Upper lobe of right lung (tissue), 1 donor: ENCODE results near the gene IGSF21. TPM values are rescaled to one million over a fixed set of nuclear protein-coding genes. Genes with fewer than 3 reads are reported as not detected.

ENCODE experiments used
- ATAC-seq: fragments of 200-7000 bp; cut with Tn5 transposase; one replicate; pipeline ENCODE4 v1.9.1; 2020; ENCODE audit warnings: mild to moderate bottlenecking, moderate library complexity
- DNase-seq: peaks from one replicate; pipeline ENCODE4 v3.0.0-alpha.2; 2020
- H3K27ac ChIP-seq: fragments of 200-600 bp; one replicate; pipeline ENCODE4 v1.8.0; 2022
- H3K27me3 ChIP-seq: fragments of 200-600 bp; one replicate; pipeline ENCODE4 v1.8.0; 2022; ENCODE audit warnings: mild to moderate bottlenecking
- H3K36me3 ChIP-seq: fragments of 200-600 bp; one replicate; pipeline ENCODE4 v1.8.0; 2022
- H3K4me1 ChIP-seq: fragments of 200-600 bp; one replicate; pipeline ENCODE4 v1.8.0; 2022
- H3K4me3 ChIP-seq: fragments of 200-600 bp; one replicate; pipeline ENCODE4 v1.8.0; 2022; ENCODE audit warnings: mild to moderate bottlenecking
- H3K9me3 ChIP-seq: fragments of 200-600 bp; one replicate; pipeline ENCODE4 v1.8.0; 2022
- intact Hi-C: fragments of 100-400 bp; cut with DNase I; formaldehyde crosslinking; loops from one replicate; pipeline ENCODE4 v1.11.0; 2022
- total RNA-seq: library from RNA; stranded (reverse); fragmentation: NEBNext Ultra II Directional; extraction: Animal tissue kit (Norgen Biotek cat#: 25700); gene quantifications from one replicate; pipeline ENCODE4 v1.2.1, GENCODE V29; 2021
- TF ChIP-seq, protein P1 (sequence below): fragments of 200-600 bp; IDR thresholded peaks from one replicate; pipeline ENCODE4 v1.8.0; 2022; ENCODE audit warnings: antibody characterized with exemption
- donor health status: DM: no; HTN: yes; CAD: no; lungs with severe emphysema.

Gene IGSF21
- total RNA-seq, 1 donor from 2014 or later: 3.2 TPM

DNA sequence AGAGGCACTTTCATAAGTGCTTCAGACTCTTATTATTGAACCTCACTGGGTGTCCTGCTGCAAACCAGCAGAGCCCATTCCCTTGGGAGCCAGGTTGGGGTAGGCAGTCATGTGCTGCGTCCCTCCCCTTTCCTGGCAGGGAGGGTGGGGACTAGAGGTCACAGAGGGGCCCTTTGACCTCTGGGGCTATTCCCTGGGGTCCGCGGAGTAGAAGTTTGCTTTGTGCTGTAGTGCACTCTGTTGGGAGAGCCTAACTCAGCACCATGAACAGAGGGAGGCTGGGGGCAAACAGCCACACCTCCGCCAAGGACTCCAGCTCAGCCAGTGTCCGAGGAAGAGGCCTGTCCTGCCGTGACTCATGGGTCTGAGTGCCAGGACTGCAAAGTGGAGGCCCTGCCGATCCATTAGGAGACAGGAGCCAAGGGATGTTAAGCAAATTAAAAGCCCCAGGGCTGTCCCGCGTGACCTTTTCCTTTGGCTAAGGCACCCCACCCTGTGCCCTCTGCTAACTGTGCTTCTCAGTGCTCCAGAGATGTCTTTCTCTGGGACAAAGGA, 3.0 kb upstream of the IGSF21 start:
- Histone ChIP-seq H3K4me3 (no peak overlapping the region), H3K9me3 (no peaks in the 10 kb centered on the region), H3K4me1 (no peaks in the 10 kb centered on the region), H3K36me3 (no peaks in the 10 kb centered on the region), H3K27ac (no peak overlapping the region), H3K27me3 (peaks cover 48% of the 10 kb centered on the region)
- ATAC-seq: no peak
- DNase-seq: no peak
- intact Hi-C loops: no loop called here
- TF ChIP-seq, protein P1, sequence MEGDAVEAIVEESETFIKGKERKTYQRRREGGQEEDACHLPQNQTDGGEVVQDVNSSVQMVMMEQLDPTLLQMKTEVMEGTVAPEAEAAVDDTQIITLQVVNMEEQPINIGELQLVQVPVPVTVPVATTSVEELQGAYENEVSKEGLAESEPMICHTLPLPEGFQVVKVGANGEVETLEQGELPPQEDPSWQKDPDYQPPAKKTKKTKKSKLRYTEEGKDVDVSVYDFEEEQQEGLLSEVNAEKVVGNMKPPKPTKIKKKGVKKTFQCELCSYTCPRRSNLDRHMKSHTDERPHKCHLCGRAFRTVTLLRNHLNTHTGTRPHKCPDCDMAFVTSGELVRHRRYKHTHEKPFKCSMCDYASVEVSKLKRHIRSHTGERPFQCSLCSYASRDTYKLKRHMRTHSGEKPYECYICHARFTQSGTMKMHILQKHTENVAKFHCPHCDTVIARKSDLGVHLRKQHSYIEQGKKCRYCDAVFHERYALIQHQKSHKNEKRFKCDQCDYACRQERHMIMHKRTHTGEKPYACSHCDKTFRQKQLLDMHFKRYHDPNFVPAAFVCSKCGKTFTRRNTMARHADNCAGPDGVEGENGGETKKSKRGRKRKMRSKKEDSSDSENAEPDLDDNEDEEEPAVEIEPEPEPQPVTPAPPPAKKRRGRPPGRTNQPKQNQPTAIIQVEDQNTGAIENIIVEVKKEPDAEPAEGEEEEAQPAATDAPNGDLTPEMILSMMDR: no peak

- no peak overlapping the region for H3K27ac ChIP-seq
- H3K4me1 ChIP-seq: peaks cover 3% of the 10 kb centered on the region
- no peak for DNase-seq
- H3K4me3 ChIP-seq: no peak overlapping the region
- intact Hi-C loops: no loop called here
- H3K36me3 ChIP-seq: no peaks in the 10 kb centered on the region
- H3K27me3 ChIP-seq: peaks cover 53% of the 10 kb centered on the region
- TF ChIP-seq, protein P1: no peak
- no peaks in the 10 kb centered on the region for H3K9me3 ChIP-seq
- ATAC-seq: no peak
Observed at GRCh38 chr1:18105196-18105595, 2.4 kb upstream of the IGSF21 start.

DNA sequence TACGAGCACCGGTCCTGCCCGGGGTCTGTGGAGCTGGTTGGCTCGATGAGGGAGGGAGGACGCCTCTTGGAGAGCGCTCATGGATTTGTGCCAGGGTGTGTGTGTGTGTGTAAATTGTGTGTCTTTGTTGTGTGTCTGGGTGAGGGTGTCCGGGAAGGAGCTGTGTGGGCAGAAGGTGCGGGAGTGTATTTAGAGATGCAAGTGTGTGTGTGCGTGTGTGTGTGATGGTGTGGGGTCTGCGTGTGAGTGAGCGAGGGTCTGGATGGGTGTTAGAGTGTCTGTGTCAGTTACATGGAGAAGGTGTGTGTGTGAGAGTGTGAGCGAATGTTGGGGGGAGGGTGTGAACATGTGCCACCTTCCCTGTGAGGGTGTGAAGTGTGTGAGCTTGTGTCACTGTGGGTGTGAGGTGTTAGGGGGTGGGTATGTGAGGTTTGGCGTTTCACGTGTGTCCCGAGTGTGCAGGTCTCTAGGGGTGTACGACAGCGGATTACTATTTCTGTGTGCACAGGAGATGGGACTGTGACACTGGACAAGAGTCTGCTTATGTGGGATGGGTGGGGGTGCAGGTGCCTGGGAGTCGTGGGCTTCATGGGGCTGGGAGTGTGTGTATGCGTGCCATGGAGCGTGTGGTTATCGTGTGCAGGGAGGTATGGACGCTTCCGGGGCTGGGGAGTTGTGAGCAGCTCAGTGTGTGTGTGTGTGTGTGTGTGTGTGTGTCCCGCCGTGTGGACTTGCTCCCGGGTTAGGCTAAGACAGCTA, 880 bp downstream of the IGSF21 start:
- peaks cover 9% of the 10 kb centered on the region for H3K4me1 ChIP-seq
- peaks cover 76% of the 10 kb centered on the region for H3K27me3 ChIP-seq
- intact Hi-C loops: no loop called here
- H3K36me3 ChIP-seq: no peaks in the 10 kb centered on the region
- no peak overlapping the region for H3K27ac ChIP-seq
- no peaks in the 10 kb centered on the region for H3K9me3 ChIP-seq
- no peak overlapping the region for H3K4me3 ChIP-seq
- TF ChIP-seq, protein P1: no peak
- DNase-seq (no peak), ATAC-seq (no peak)

DNA sequence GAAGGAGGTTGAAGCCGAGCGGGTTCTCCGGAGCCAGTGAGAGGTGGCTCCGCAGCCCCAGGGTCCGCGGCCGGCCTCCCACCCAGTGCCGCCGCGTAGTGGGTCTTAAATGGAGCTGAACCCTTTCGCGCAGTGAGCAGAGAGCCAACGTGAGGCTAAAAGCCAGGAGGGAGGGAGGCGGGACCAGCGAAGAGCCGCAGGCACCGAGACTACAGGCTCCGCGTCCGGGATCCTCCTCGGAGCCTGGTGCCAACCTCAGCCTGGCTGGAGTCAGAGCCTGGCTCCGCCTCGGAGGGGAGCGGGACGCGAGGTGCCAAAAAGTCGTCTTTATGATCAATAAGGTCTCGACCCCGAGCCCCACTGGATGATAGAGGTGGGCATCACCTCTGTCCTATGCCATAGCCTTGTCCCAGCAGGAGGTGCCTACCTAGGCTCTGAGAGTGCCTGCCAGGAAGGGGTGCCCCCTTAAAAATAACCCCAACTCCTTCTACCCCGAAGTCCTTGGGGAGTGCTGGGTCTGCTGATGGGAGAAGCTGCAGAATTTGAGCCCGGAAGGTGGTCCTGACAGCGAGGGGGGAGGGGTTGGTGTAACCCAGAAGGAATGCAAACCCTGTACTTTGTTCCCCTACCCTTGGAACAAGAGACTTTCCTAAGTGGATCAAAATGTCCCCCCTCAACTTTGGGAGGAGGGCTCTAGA, 1.6 kb downstream of the IGSF21 start:
- peaks cover 76% of the 10 kb centered on the region for H3K27me3 ChIP-seq
- no peaks in the 10 kb centered on the region for H3K9me3 ChIP-seq
- H3K27ac ChIP-seq: no peak overlapping the region
- no peaks in the 10 kb centered on the region for H3K36me3 ChIP-seq
- H3K4me3 ChIP-seq: no peak overlapping the region
- H3K4me1 ChIP-seq: peaks cover 9% of the 10 kb centered on the region
- TF ChIP-seq, protein P1: no peak
- ATAC-seq: no peak
- intact Hi-C loops: no loop called here
- no peak for DNase-seq

DNA sequence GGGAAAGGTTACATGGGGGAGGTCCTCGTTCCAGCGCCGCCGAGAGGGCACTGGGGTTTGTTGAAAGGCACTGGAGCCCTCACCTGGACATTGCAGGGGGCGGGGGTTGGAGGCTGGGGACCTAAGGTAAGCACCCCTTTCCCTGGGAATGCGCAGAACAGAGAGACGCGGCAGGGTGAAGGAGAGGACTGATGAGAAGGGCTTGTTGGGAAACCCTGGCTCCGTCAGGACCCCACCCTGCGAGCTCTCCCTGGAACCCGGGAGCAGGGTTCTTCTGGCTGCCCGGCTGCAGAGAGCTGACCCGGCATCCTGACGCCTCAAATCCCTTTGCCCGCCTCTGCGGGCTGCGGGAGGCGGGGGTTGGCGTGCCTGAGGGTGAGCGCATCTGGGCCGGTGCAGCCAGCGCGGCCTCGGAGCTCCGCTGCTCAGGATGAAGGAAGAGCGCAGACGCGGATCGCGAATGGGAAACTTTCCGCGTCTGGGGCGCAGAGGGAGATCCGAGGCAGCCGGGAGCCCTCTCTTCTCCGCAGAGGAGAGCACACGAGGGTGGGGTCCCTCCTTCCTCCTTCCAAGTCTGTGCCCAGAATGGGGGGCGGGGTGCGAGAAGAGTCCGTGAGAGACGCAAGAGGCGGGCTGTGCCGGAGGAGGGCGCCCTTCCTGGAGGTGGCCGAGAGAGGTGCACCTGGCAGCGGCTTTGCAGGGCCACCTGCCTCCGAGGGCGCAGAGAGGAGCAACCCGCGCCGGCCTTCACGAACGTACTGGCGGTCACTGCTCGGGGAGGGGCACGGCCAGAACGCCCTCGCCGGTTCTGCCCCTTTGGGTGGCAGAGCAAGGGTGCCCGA, 2.4 kb downstream of the IGSF21 start:
- Histone ChIP-seq H3K4me1 (peaks cover 9% of the 10 kb centered on the region), H3K36me3 (no peaks in the 10 kb centered on the region), H3K4me3 (peak overlapping the region; percentile 10), H3K27ac (no peak overlapping the region), H3K9me3 (no peaks in the 10 kb centered on the region), H3K27me3 (peaks cover 69% of the 10 kb centered on the region)
- no peak for ATAC-seq
- TF ChIP-seq, protein P1: no peak
- DNase-seq: no peak
- intact Hi-C loops: no loop called here
